ENCODE results near the gene CCDC186.

CCDC186 gene

DNA sequence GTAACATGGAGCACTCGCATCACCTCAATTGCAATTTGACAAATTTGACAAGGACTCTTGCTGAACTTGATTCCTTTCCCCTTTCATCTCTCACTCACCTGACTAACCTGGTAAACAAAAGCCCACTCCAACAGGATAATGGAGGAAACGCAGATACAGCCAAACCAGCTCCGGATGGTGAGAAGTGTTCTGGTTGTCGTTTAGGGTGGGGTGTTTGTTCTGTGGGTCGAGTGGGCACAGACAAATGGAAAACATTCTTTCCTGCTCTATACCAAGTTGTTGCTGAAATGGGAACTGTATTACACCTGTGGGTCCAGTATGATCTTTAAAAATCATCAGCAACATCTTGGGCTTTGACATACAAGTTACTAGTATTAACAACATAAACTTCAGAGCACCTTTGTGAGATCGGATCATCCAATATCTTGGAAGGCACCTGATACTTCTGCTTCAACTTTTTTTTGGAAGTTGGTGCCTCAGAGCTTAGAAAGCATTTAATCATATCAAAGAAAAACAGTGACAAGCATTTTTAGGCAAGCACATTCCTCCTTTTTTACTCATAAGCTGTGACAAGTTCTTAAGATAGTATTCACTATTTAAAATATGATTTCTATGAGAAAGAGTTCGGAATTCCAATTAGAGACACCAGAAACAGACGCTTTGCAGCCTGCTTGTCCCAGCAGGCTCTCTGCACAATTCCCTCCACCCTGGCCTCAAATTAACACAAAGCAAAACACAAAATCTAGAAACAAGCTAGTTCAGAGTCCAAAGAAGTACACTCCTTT, 58.1 kb downstream of the CCDC186 start:
- H3K27me3 ChIP-seq (replicated peaks; ENCODE audit: control insufficient read depth, insufficient read depth, low read length): no peaks in the 10 kb centered on the region
- DNase-seq (ENCODE audit: extremely low read depth, insufficient read length): no peak
- TF ChIP-seq CTCF (IDR thresholded peaks at IDR 0.05; ENCODE audit: insufficient read depth, low read length, poor library complexity, severe bottlenecking): no peak
- H3K36me3 ChIP-seq (ENCODE audit: control insufficient read depth, insufficient read depth, low read length): no peaks in the 10 kb centered on the region
- no peak overlapping the region for H3K4me3 ChIP-seq (replicated peaks; ENCODE audit: low read depth, low read length)

DNA sequence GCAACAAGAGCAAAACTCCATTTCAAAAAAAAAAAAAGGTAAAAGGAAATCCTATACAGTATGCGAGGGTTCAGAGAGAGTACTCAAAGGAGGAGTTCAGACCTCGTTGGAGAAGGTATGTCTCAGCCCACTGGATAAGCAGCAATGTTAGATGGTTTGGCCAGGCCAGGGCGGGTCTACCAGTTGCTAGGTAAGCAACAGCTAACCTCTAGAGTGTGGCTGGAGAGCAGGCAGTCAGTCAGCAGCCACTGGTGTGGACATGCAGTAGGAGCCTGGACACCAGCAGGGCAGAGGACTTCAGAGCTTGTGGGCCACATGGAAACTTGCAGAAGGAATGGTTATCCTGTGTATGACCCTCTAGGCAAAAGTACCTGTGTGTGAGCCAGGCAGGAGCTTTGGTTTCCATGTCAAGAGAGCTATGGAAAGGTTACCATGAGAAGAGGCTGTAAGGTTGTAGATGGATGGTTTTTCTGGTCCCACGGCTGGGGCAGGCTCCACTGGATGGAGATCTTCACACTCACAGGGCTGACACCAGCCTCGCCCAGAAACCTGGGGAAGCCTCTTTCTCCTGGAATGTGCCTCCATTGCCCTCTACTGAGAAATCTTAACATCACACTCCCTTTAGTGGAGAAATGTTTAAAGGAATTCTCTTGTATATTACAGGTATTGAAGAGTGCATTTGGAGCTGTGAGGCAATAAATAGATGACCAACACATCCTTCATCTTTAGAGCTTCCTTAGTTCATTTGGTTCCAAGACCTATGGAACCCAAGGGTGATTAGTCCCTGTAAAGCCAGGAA, 63.6 kb downstream of the CCDC186 start:
- no peak overlapping the region for H3K4me3 ChIP-seq (replicated peaks; ENCODE audit: low read depth, low read length)
- no peaks in the 10 kb centered on the region for H3K36me3 ChIP-seq (ENCODE audit: control insufficient read depth, insufficient read depth, low read length)
- no peaks in the 10 kb centered on the region for H3K27me3 ChIP-seq (replicated peaks; ENCODE audit: control insufficient read depth, insufficient read depth, low read length)
- TF ChIP-seq CTCF (IDR thresholded peaks at IDR 0.05; ENCODE audit: insufficient read depth, low read length, poor library complexity, severe bottlenecking): peak; percentile 31
- no peak for DNase-seq (ENCODE audit: extremely low read depth, insufficient read length)

- DNase-seq (ENCODE audit: extremely low read depth, insufficient read length): no peak
Observed at GRCh38 chr10:114103284-114103683, 70.7 kb downstream of the CCDC186 start.

DNA sequence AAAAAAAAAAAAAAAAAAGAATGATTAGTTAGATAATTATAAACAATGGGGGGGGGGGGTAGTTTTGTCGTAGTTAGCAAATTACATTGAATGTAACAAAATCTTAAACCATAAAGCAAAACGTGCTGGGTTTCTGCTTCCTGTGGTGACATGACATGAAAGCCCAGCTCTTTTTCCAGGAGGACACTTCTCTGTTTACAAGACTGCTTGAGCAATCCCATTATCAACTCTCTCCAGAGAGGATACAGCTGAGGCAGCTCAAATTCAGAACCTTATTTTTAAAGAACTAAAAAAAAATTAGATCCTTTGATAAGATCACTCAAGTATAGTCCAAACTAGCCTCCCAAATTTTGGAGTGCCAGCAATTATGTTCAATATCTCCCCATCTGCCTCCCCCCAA, 71.7 kb downstream of the CCDC186 start:
- Histone ChIP-seq H3K27me3 (replicated peaks; ENCODE audit: control insufficient read depth, insufficient read depth, low read length) (no peaks in the 10 kb centered on the region; the same call in 1 of the 2 replicates), H3K4me3 (replicated peaks; ENCODE audit: low read depth, low read length) (no peak overlapping the region), H3K36me3 (ENCODE audit: control insufficient read depth, insufficient read depth, low read length) (no peaks in the 10 kb centered on the region)
- no peak for TF ChIP-seq CTCF (IDR thresholded peaks at IDR 0.05; ENCODE audit: insufficient read depth, low read length, poor library complexity, severe bottlenecking)
- no peak for DNase-seq (ENCODE audit: extremely low read depth, insufficient read length)

More at GRCh38 chr10:114103284-114103683, 70.7 kb downstream of the CCDC186 start:
- no peak overlapping the region for H3K4me3 ChIP-seq (replicated peaks; ENCODE audit: low read depth, low read length)
- no peaks in the 10 kb centered on the region for H3K36me3 ChIP-seq (ENCODE audit: control insufficient read depth, insufficient read depth, low read length)
- TF ChIP-seq CTCF (IDR thresholded peaks at IDR 0.05; ENCODE audit: insufficient read depth, low read length, poor library complexity, severe bottlenecking): peak; percentile 50
- H3K27me3 ChIP-seq (replicated peaks; ENCODE audit: control insufficient read depth, insufficient read depth, low read length): no peaks in the 10 kb centered on the region; the same call in 1 of the 2 replicates

DNA sequence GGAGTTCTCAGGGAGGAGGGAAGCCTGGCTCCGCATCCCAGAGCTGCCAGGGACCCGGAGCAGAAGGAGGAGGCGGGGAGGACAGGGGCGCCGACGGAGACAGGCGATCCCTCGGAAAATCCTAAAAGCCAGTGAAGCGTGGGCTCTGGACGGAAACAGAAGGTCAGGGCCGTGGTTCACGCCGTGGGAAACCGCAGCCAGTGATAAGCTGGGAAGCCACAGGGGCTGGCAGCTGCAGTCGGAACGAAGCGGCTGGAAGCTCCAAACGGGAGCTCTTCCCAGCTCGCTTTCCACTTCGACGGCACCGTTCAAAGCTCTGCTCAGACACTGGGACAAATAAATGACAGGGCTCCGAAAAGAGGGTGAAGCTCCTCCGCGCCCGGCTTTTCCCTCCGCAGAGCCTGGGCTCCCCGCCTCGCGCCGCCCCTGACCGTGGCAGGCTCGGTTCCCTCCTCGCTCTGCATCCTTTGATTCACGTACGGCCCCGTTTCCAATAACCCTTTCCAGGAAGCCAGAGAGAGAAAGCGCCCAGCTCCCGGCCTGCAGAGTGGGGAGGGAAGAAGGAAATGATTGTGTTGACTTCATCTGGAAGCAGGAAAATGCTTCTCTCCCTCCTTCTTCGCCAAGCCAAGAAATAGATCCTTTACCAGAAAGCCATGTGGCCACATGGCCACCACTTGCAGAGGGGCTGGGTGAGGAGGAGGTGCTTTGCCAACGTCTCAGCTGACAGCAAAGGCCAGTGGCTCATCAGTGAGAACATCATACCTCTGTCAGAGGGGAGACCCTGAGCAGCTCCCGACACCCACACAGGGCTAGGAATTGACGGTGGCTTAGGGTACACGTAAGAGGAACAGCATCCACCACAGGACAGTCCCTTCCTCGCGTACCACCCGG, 72.9 kb downstream of the CCDC186 start:
- no peak for TF ChIP-seq CTCF (IDR thresholded peaks at IDR 0.05; ENCODE audit: insufficient read depth, low read length, poor library complexity, severe bottlenecking)

More for the DNA sequence above, 72.9 kb downstream of the CCDC186 start:
- Histone ChIP-seq H3K36me3 (ENCODE audit: control insufficient read depth, insufficient read depth, low read length) (no peaks in the 10 kb centered on the region), H3K4me3 (replicated peaks; ENCODE audit: low read depth, low read length) (peak overlapping the region; percentile 36), H3K27me3 (replicated peaks; ENCODE audit: control insufficient read depth, insufficient read depth, low read length) (no peaks in the 10 kb centered on the region; the same call in 1 of the 2 replicates)
- DNase-seq (ENCODE audit: extremely low read depth, insufficient read length): peak; percentile 30
